ENCODE data around the gene SLC5A2. TPM values are rescaled to one million over a fixed set of nuclear protein-coding genes. Genes with fewer than 3 reads are reported as not detected.
A peak's percentile ranks its signal among the peaks of the same experiment; 100 is the strongest.

SLC5A2 gene
- polyA plus RNA-seq, 3 donors: 0.04 TPM; not detected in 2

DNA sequence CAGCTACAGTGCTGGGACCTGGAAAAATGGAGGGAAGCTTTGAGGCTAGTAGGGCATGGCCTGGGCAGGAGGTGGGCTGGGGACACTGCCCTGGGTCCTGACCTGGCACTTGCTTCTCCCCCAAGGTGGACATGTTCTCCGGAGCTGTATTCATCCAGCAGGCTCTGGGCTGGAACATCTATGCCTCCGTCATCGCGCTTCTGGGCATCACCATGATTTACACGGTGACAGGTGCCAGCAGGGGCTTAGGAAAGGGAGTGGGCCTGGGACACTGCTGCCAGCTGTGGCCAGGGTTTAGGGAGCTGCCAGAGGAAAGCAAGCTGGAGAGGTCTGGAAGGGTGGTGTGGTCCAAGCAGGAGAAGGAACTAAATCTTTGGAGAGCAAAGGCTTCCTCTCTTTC, 3.1 kb downstream of the SLC5A2 start:
- H3K4me1 Mint-ChIP-seq: peaks cover 17% of the 10 kb centered on the region
- Histone ChIP-seq H3K4me3 (replicated peaks in 1 of 3; ENCODE audit: low read depth in 2 of 3, low read length in 3 of 3) (no peak overlapping the region), H3K4me1 (ENCODE audit: control insufficient read depth in 1 of 2, insufficient read depth in 2 of 2, low read length in 2 of 2) (peaks cover 15 to 21% of the 10 kb centered on the region in 2 donors), H2AFZ (ENCODE audit: insufficient read depth, low read depth, low read length, poor library complexity, severe bottlenecking) (no peak overlapping the region), H4K20me1 (ENCODE audit: insufficient read depth, low read length) (no peaks in the 10 kb centered on the region), H3K9ac (ENCODE audit: insufficient read depth, low read length, poor library complexity, severe bottlenecking) (no peak overlapping the region), H3K9me3 (replicated peaks in 1 of 2; ENCODE audit: control insufficient read depth in 1 of 2, insufficient read depth in 1 of 2, low read length in 2 of 2) (no peaks in the 10 kb centered on the region), H3K36me3 (replicated peaks in 1 of 2; ENCODE audit: control insufficient read depth in 1 of 2, insufficient read depth in 2 of 2, low read length in 2 of 2) (peaks cover 0 to 9% of the 10 kb centered on the region in 2 donors), H3K27me3 (ENCODE audit: control insufficient read depth in 2 of 2, insufficient read depth in 2 of 2, low read length in 2 of 2) (peaks cover 0 to 27% of the 10 kb centered on the region in 2 donors), H3K79me2 (ENCODE audit: insufficient read depth, low read length) (no peaks in the 10 kb centered on the region), H3K4me2 (replicated peaks; ENCODE audit: extremely low read depth, low read length, poor library complexity, severe bottlenecking) (no peak overlapping the region), H3K27ac (ENCODE audit: low read depth in 1 of 2, low read length in 2 of 2) (no peak overlapping the region)
- peak overlapping the region in 1 of 2 donors; percentile 35 for H3K4me3 Mint-ChIP-seq
- DNase-seq: no peak
- no peak overlapping the region for H3K27ac Mint-ChIP-seq
- H3K27me3 Mint-ChIP-seq (ENCODE audit: low read depth in 3 of 3): peaks cover 5 to 41% (median 34%) of the 10 kb centered on the region in 3 donors
- TF ChIP-seq, protein P1, sequence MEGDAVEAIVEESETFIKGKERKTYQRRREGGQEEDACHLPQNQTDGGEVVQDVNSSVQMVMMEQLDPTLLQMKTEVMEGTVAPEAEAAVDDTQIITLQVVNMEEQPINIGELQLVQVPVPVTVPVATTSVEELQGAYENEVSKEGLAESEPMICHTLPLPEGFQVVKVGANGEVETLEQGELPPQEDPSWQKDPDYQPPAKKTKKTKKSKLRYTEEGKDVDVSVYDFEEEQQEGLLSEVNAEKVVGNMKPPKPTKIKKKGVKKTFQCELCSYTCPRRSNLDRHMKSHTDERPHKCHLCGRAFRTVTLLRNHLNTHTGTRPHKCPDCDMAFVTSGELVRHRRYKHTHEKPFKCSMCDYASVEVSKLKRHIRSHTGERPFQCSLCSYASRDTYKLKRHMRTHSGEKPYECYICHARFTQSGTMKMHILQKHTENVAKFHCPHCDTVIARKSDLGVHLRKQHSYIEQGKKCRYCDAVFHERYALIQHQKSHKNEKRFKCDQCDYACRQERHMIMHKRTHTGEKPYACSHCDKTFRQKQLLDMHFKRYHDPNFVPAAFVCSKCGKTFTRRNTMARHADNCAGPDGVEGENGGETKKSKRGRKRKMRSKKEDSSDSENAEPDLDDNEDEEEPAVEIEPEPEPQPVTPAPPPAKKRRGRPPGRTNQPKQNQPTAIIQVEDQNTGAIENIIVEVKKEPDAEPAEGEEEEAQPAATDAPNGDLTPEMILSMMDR (IDR thresholded peaks at IDR 0.05): no peak
- H3K36me3 Mint-ChIP-seq: peaks cover 10 to 11% of the 10 kb centered on the region in 2 donors
- H3K9me3 Mint-ChIP-seq: peaks cover 0 to 2% (median 0%) of the 10 kb centered on the region in 7 donors
- WGBS (ENCODE audit: insufficient coverage): 98% methylated on average over 5 of the region's 5 CpGs
- intact Hi-C loops (cut with micrococcal nuclease): no loop called here

DNA sequence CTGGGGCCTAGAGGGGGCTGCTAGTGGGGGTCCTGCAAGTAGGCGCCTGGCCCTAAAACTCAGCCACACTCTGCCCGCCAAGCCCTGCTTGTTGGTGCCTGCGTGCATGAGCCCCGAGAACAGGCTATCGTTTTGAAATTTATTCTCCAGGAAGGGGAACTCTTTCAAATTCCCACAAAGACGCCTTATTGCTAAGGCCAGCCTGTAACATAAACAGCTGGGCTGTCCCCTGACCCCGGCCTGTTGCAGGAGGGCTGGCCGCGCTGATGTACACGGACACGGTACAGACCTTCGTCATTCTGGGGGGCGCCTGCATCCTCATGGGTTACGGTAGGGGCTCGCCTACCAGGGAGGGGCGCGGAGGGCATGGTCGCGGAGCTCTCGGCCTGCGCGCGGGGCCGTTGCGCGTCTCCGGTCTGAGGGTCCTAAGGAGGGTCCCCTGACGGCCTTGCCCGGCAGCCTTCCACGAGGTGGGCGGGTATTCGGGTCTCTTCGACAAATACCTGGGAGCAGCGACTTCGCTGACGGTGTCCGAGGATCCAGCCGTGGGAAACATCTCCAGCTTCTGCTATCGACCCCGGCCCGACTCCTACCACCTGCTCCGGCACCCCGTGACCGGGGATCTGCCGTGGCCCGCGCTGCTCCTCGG, 4.3 kb downstream of the SLC5A2 start:
- H3K4me1 ChIP-seq (ENCODE audit: control insufficient read depth in 1 of 2, insufficient read depth in 2 of 2, low read length in 2 of 2): peaks cover 15 to 21% of the 10 kb centered on the region in 2 donors
- H3K27ac ChIP-seq (ENCODE audit: low read depth in 1 of 2, low read length in 2 of 2): no peak overlapping the region
- peak overlapping the region; percentile 96 for H3K4me2 ChIP-seq (replicated peaks; ENCODE audit: extremely low read depth, low read length, poor library complexity, severe bottlenecking)
- H2AFZ ChIP-seq (ENCODE audit: insufficient read depth, low read depth, low read length, poor library complexity, severe bottlenecking): peak overlapping the region; percentile 92
- Mint-ChIP-seq H3K4me1 (peaks cover 16% of the 10 kb centered on the region), H3K4me3 (peak overlapping the region; percentile 86 to 91), H3K27ac (no peak overlapping the region), H3K27me3 (ENCODE audit: low read depth in 3 of 3) (peaks cover 5 to 41% (median 34%) of the 10 kb centered on the region in 3 donors), H3K36me3 (peaks cover 18 to 21% of the 10 kb centered on the region in 2 donors), H3K9me3 (peaks cover 0 to 2% (median 0%) of the 10 kb centered on the region in 7 donors)
- peak overlapping the region; percentile 62 for H3K9ac ChIP-seq (ENCODE audit: insufficient read depth, low read length, poor library complexity, severe bottlenecking)
- H3K27me3 ChIP-seq (ENCODE audit: control insufficient read depth in 2 of 2, insufficient read depth in 2 of 2, low read length in 2 of 2): peaks cover 0 to 27% of the 10 kb centered on the region in 2 donors
- TF ChIP-seq, protein P1 (IDR thresholded peaks at IDR 0.05): no peak
- no peaks in the 10 kb centered on the region for H4K20me1 ChIP-seq (ENCODE audit: insufficient read depth, low read length)
- peak in 1 of 3 donors; percentile 18 for DNase-seq
- H3K36me3 ChIP-seq (replicated peaks in 1 of 2; ENCODE audit: control insufficient read depth in 1 of 2, insufficient read depth in 2 of 2, low read length in 2 of 2): peaks cover 4 to 19% of the 10 kb centered on the region in 2 donors
- intact Hi-C loops (cut with micrococcal nuclease): no loop called here
- H3K9me3 ChIP-seq (replicated peaks in 1 of 2; ENCODE audit: control insufficient read depth in 1 of 2, insufficient read depth in 1 of 2, low read length in 2 of 2): no peaks in the 10 kb centered on the region
- 1% methylated on average over 48 of the region's 48 CpGs for WGBS (ENCODE audit: insufficient coverage)
- H3K79me2 ChIP-seq (ENCODE audit: insufficient read depth, low read length): no peaks in the 10 kb centered on the region
- H3K4me3 ChIP-seq (replicated peaks in 1 of 3; ENCODE audit: low read depth in 2 of 3, low read length in 3 of 3): peak overlapping the region; percentile 43 to 87 (median 76)

Measured in CD14-positive monocyte (primary cell).